Measurements from ENCODE around the gene ALPI.
A peak's percentile ranks its signal among the peaks of the same experiment; 100 is the strongest.

Gene ALPI

GRCh38 chr2:232465061-232465460 is 9.1 kb downstream of the ALPI start:
- H3K4me3 ChIP-seq (ENCODE audit: low read length) = no peak overlapping the region
- no peak for DNase-seq (ENCODE audit: low read depth)
- TF ChIP-seq CTCF (conservative IDR thresholded peaks at IDR 0.05; ENCODE audit: low read depth, low read length) = no peak

GRCh38 chr2:232466221-232466620 is 10.3 kb downstream of the ALPI start:
- no peak for TF ChIP-seq CTCF (conservative IDR thresholded peaks at IDR 0.05; ENCODE audit: low read depth, low read length)
- no peak for DNase-seq (ENCODE audit: low read depth)
- H3K4me3 ChIP-seq (ENCODE audit: low read length) = no peak overlapping the region

GRCh38 chr2:232473467-232473890 is 17.5 kb downstream of the ALPI start:
- no peak overlapping the region for H3K4me3 ChIP-seq (ENCODE audit: low read length)
- TF ChIP-seq CTCF (conservative IDR thresholded peaks at IDR 0.05; ENCODE audit: low read depth, low read length) = no peak
- DNase-seq (ENCODE audit: low read depth) = peak; percentile 50

GRCh38 chr2:232476045-232476444 is 20.1 kb downstream of the ALPI start:
- no peak for TF ChIP-seq CTCF (conservative IDR thresholded peaks at IDR 0.05; ENCODE audit: low read depth, low read length)
- H3K4me3 ChIP-seq (ENCODE audit: low read length) = no peak overlapping the region

GRCh38 chr2:232476791-232477190 is 20.8 kb downstream of the ALPI start:
- TF ChIP-seq CTCF (conservative IDR thresholded peaks at IDR 0.05; ENCODE audit: low read depth, low read length) = no peak
- H3K4me3 ChIP-seq (ENCODE audit: low read length) = no peak overlapping the region

More at GRCh38 chr2:232476045-232476444, 20.1 kb downstream of the ALPI start:
- DNase-seq (ENCODE audit: low read depth) = no peak

GRCh38 chr2:232477751-232478510 is 22.0 kb downstream of the ALPI start:
- H3K4me3 ChIP-seq (ENCODE audit: low read length) = no peak overlapping the region
- no peak for DNase-seq (ENCODE audit: low read depth)
- no peak for TF ChIP-seq CTCF (conservative IDR thresholded peaks at IDR 0.05; ENCODE audit: low read depth, low read length)

More at GRCh38 chr2:232476791-232477190, 20.8 kb downstream of the ALPI start:
- DNase-seq (ENCODE audit: low read depth) = no peak

Measured in retinal pigment epithelial cell (primary cell).